ENCODE measurements around the gene CTF1.

CTF1 gene

GRCh38 chr16:30907064-30907463 lies 10.7 kb downstream of the CTF1 start:
- Histone ChIP-seq H3K4me3 (ENCODE audit: low read length, poor library complexity, severe bottlenecking) (no peak overlapping the region), H3K9me3 (ENCODE audit: insufficient read depth, low read depth, low read length) (no peaks in the 10 kb centered on the region), H3K36me3 (ENCODE audit: insufficient read depth, low read length) (no peaks in the 10 kb centered on the region), H3K27me3 (ENCODE audit: insufficient read depth, low read length, poor library complexity, severe bottlenecking) (peaks cover 55% of the 10 kb centered on the region), H3K4me1 (ENCODE audit: insufficient read depth, low read length, poor library complexity, severe bottlenecking) (peaks cover 23% of the 10 kb centered on the region), H3F3A (ENCODE audit: low read depth) (peaks cover 20% of the 10 kb centered on the region), H3K9me2 (replicated peaks; ENCODE audit: low read depth, low read length) (no peaks in the 10 kb centered on the region), H3K9ac (ENCODE audit: low read depth, low read length, poor library complexity, severe bottlenecking) (no peak overlapping the region), H4K20me1 (ENCODE audit: insufficient read depth, low read length, poor library complexity, severe bottlenecking) (no peaks in the 10 kb centered on the region), H2AFZ (ENCODE audit: low read length) (no peak overlapping the region), H3K79me2 (ENCODE audit: insufficient read depth, low read length) (no peaks in the 10 kb centered on the region), H3K4me2 (ENCODE audit: low read depth, low read length, poor library complexity, severe bottlenecking) (no peak overlapping the region)
- TF ChIP-seq EZH2phosphoT487 (IDR thresholded peaks at IDR 0.05; ENCODE audit: borderline replicate concordance): no peak
- TF ChIP-seq CTCF (conservative IDR thresholded peaks at IDR 0.05; ENCODE audit: low read length): no peak

- H3K9me2 ChIP-seq (replicated peaks; ENCODE audit: low read depth, low read length): no peaks in the 10 kb centered on the region
- TF ChIP-seq EZH2phosphoT487 (IDR thresholded peaks at IDR 0.05; ENCODE audit: borderline replicate concordance) (no peak), CTCF (conservative IDR thresholded peaks at IDR 0.05; ENCODE audit: low read length) (no peak)
- no peak overlapping the region for H3K4me3 ChIP-seq (ENCODE audit: low read length, poor library complexity, severe bottlenecking)
- H3K36me3 ChIP-seq (ENCODE audit: insufficient read depth, low read length): no peaks in the 10 kb centered on the region
- no peaks in the 10 kb centered on the region for H4K20me1 ChIP-seq (ENCODE audit: insufficient read depth, low read length, poor library complexity, severe bottlenecking)
- H3K79me2 ChIP-seq (ENCODE audit: insufficient read depth, low read length): no peaks in the 10 kb centered on the region
- H2AFZ ChIP-seq (ENCODE audit: low read length): no peak overlapping the region
- H3K4me2 ChIP-seq (ENCODE audit: low read depth, low read length, poor library complexity, severe bottlenecking): no peak overlapping the region
- no peaks in the 10 kb centered on the region for H3F3A ChIP-seq (ENCODE audit: low read depth)
- H3K9ac ChIP-seq (ENCODE audit: low read depth, low read length, poor library complexity, severe bottlenecking): no peak overlapping the region
- no peaks in the 10 kb centered on the region for H3K4me1 ChIP-seq (ENCODE audit: insufficient read depth, low read length, poor library complexity, severe bottlenecking)
- H3K9me3 ChIP-seq (ENCODE audit: insufficient read depth, low read depth, low read length): no peaks in the 10 kb centered on the region
- H3K27me3 ChIP-seq (ENCODE audit: insufficient read depth, low read length, poor library complexity, severe bottlenecking): peaks cover 60% of the 10 kb centered on the region
These were observed 14.1 kb downstream of the CTF1 start for GRCh38 chr16:30910427-30911029.

- Histone ChIP-seq H3K9me3 (ENCODE audit: insufficient read depth, low read depth, low read length) (no peaks in the 10 kb centered on the region), H3K79me2 (ENCODE audit: insufficient read depth, low read length) (no peaks in the 10 kb centered on the region), H3K9ac (ENCODE audit: low read depth, low read length, poor library complexity, severe bottlenecking) (no peak overlapping the region)
These were observed 16.5 kb downstream of the CTF1 start for GRCh38 chr16:30912794-30913412.

More at GRCh38 chr16:30912794-30913412, 16.5 kb downstream of the CTF1 start:
- no peaks in the 10 kb centered on the region for H3F3A ChIP-seq (ENCODE audit: low read depth)
- no peak overlapping the region for H2AFZ ChIP-seq (ENCODE audit: low read length)
- H3K9me2 ChIP-seq (replicated peaks; ENCODE audit: low read depth, low read length): no peaks in the 10 kb centered on the region
- H3K27me3 ChIP-seq (ENCODE audit: insufficient read depth, low read length, poor library complexity, severe bottlenecking): peaks cover 42% of the 10 kb centered on the region
- TF ChIP-seq CTCF (conservative IDR thresholded peaks at IDR 0.05; ENCODE audit: low read length) (no peak), EZH2phosphoT487 (IDR thresholded peaks at IDR 0.05; ENCODE audit: borderline replicate concordance) (no peak)
- H3K4me3 ChIP-seq (ENCODE audit: low read length, poor library complexity, severe bottlenecking): no peak overlapping the region
- no peaks in the 10 kb centered on the region for H3K4me1 ChIP-seq (ENCODE audit: insufficient read depth, low read length, poor library complexity, severe bottlenecking)
- no peaks in the 10 kb centered on the region for H3K36me3 ChIP-seq (ENCODE audit: insufficient read depth, low read length)
- no peaks in the 10 kb centered on the region for H4K20me1 ChIP-seq (ENCODE audit: insufficient read depth, low read length, poor library complexity, severe bottlenecking)
- no peak overlapping the region for H3K4me2 ChIP-seq (ENCODE audit: low read depth, low read length, poor library complexity, severe bottlenecking)

Measured in Loucy (cell line).